HEK293 (cell line): ENCODE results near the gene PTPRG.

Source experiments
- OVOL3 ChIP-seq: fragments of 450-650 bp; formaldehyde crosslinking; IDR thresholded peaks from 2 replicates; pipeline ENCODE4 v1.5.1; 2016; ENCODE audit warnings: missing biosample characterization, missing genetic modification characterization
- REST ChIP-seq: fragments of 450-650 bp; formaldehyde crosslinking; IDR thresholded peaks from 2 replicates; pipeline ENCODE4 v1.5.1; 2016; ENCODE audit warnings: missing biosample characterization, missing genetic modification characterization
- ZNF121 ChIP-seq: fragments of 450-650 bp; formaldehyde crosslinking; IDR thresholded peaks from 2 replicates; pipeline ENCODE4 v1.5.1; 2016; ENCODE audit warnings: missing biosample characterization, missing genetic modification characterization
- ZNF16 ChIP-seq: fragments of 450-650 bp; formaldehyde crosslinking; IDR thresholded peaks from 2 replicates; pipeline ENCODE4 v1.5.1; 2016; ENCODE audit warnings: low read depth, missing biosample characterization, missing genetic modification characterization
- ZNF202 ChIP-seq: fragments of 450-650 bp; formaldehyde crosslinking; IDR thresholded peaks from 2 replicates; pipeline ENCODE4 v1.5.1; 2016; ENCODE audit warnings: missing biosample characterization, missing genetic modification characterization, borderline replicate concordance
- ZNF274 ChIP-seq, 2 experiments: fragments of 200-500 bp in 1 of 2; fragments of 450-650 bp in 1 of 2; sonication (Bioruptor generic) in 1 of 2; formaldehyde crosslinking in 1 of 2; IDR thresholded peaks; 2 replicates each; pipeline versions ENCODE4 v1.5.1 to v1.6.1; 2014 to 2016; ENCODE audit warnings: borderline replicate concordance in 1 of 2, inconsistent platforms in 1 of 2, low read length in 1 of 2, missing biosample characterization in 1 of 2, missing genetic modification characterization in 1 of 2
- ZNF280D ChIP-seq: fragments of 450-650 bp; formaldehyde crosslinking; IDR thresholded peaks from 2 replicates; pipeline ENCODE4 v1.5.1; 2016; ENCODE audit warnings: missing biosample characterization, missing genetic modification characterization
- ZNF350 ChIP-seq: fragments of 450-650 bp; formaldehyde crosslinking; IDR thresholded peaks from 2 replicates; pipeline ENCODE4 v1.5.0; 2017; ENCODE audit warnings: missing biosample characterization, mild to moderate bottlenecking, missing genetic modification characterization
- ZNF510 ChIP-seq: fragments of 450-650 bp; formaldehyde crosslinking; IDR thresholded peaks from 2 replicates; pipeline ENCODE4 v1.5.1; 2018; ENCODE audit warnings: mild to moderate bottlenecking, missing genetic modification characterization, missing biosample characterization; ENCODE audit not compliant: insufficient replicate concordance
- ZNF596 ChIP-seq: fragments of 450-650 bp; IDR thresholded peaks from 2 replicates; pipeline ENCODE4 v1.5.0; 2018; ENCODE audit warnings: missing biosample characterization, mild to moderate bottlenecking, missing genetic modification characterization, moderate library complexity
- TF ChIP-seq, protein P1 (sequence below): fragments of 450-650 bp; formaldehyde crosslinking; IDR thresholded peaks from 2 replicates; pipeline ENCODE4 v1.5.1; 2016; ENCODE audit warnings: missing biosample characterization, missing genetic modification characterization

- TF ChIP-seq ZNF280D (tag by site-specific recombination) (no peak), ZNF510 (no peak), ZNF274 (IDR thresholded peaks at IDR 0.05; ENCODE audit: low read length) (no peak), ZNF274 (tag by site-specific recombination; IDR thresholded peaks at IDR 0.05; ENCODE audit: borderline replicate concordance) (no peak), ZNF596 (tag by site-specific recombination) (no peak), ZNF350 (tag by site-specific recombination) (no peak), REST (tag by site-specific recombination) (no peak), OVOL3 (no peak), ZNF121 (tag by site-specific recombination) (no peak), ZNF202 (tag by site-specific recombination) (no peak), ZNF16 (no peak)
- TF ChIP-seq, protein P1, sequence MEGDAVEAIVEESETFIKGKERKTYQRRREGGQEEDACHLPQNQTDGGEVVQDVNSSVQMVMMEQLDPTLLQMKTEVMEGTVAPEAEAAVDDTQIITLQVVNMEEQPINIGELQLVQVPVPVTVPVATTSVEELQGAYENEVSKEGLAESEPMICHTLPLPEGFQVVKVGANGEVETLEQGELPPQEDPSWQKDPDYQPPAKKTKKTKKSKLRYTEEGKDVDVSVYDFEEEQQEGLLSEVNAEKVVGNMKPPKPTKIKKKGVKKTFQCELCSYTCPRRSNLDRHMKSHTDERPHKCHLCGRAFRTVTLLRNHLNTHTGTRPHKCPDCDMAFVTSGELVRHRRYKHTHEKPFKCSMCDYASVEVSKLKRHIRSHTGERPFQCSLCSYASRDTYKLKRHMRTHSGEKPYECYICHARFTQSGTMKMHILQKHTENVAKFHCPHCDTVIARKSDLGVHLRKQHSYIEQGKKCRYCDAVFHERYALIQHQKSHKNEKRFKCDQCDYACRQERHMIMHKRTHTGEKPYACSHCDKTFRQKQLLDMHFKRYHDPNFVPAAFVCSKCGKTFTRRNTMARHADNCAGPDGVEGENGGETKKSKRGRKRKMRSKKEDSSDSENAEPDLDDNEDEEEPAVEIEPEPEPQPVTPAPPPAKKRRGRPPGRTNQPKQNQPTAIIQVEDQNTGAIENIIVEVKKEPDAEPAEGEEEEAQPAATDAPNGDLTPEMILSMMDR (tag by site-specific recombination) = no peak
These were observed 365.6 kb downstream of the PTPRG start for GRCh38 chr3:61926923-61927322.
